Measurements from ENCODE around the gene CAMSAP3. TPM values are rescaled to one million over a fixed set of nuclear protein-coding genes. Genes with fewer than 3 reads are reported as not detected.
"Not testable (repeated sequence)": the region's sequence is repeated elsewhere in the genome, so short reads cannot be mapped to it uniquely, and the experiment has no call there.

Gene CAMSAP3
- total RNA-seq, 1 donor from 2014 or later = 17.0 TPM

DNA sequence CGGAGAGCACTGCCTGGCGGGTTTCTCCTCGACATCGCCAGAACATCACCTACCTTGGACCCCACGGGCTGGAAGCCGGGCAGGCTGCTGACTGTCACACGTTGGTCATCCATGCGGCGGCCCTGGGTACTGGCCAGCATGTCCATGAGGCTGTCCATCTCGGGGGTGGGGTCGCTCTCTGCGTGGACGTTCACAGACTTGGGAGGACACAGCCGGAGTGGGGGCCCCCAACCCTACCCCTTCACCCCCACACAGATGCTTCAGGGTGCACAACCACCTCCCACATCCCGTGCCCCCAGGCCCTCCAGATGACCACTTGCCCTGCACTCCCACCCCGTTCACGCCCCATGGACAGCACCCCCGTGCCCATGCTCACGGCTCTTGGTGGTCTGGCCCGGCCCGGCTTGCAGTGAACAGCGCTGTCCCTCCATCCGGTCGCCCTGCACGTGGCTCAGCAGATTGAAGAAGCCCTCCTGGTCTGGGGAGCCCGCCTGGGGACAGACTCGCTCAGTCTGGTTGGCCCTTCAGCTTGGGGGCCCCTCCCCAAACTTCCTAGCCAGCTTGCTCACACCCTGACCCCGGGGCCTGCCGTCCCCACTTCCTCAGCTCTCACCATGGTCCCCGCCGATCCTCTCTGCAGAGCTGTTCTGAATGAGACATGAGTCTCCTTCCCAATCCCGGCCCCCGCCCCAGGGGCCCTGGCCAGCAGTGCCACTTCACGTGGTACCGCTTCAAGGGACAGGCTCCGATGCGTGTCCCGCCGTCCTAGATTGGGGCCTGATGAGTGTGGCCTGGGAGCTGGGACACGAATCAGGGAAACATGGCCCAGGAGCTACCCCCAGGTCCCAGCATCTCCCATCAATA is 36.9 kb downstream of the CAMSAP3 start:
- no peak for DNase-seq

DNA sequence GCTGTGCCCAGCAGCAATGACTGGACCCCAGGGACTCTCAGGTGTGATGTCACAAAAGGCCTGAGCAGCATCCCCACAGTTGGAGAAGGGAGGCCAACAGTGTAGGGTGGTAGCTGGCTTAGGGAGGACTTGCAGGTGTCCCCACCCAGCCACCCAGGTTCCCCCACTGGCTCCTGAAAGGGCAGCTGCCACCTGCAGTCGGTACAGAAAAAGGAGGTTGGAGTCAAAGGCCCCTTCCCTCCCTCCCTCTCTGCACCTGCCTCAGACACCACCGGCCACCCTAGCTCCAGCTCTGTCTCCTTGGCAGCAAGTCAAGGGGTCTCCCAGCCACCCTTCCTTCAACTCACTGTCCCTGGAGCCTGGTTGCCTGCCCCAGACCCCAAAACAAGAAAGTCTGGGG is 38.0 kb downstream of the CAMSAP3 start, which contains the start of gene PCP2:
PCP2 (minus strand) TSS at position 22 of the 400 bp plus-strand sequence. CDS start 262 bp downstream, outside the sequence.
- no peak for DNase-seq

DNA sequence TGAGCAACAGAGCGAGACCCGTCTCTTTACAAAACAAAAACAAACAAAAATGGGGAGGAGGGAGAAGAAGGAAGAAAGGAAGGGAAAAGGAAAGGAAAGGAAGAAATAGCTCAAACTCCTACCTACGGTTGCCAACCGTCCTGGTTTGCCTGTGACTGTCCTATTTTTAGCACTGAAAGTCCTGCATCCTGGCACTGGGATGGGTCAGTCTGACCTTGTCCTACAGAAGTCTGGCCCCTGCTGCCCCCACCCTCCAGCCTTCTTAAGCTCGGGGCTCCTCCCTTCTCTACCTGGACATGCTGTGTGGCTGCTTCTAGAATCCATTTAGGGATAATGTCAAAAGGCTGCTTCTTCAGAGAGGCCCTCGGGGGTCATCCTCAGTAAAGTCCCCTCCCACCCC is 40.0 kb downstream of the CAMSAP3 start:
- no peak for DNase-seq

DNA sequence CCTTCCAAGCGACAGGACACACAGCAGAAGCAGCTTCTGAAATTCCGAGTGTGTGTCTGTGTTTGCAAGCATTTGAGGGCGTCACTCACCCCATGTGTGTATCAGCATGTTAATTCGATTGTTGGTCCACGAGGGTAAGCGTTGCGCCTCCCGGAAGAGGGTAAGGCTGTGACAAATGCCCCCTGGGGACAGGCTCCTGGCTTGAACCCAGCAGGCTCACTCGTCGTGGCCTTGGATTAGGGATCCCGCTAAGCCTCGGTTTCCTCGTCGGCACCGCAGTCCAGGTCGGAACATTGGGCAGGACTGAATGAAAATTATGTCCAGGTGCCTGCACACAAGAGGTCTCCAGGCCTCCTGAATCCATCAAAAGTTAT is 40.6 kb downstream of the CAMSAP3 start:
- no peak for DNase-seq

DNA sequence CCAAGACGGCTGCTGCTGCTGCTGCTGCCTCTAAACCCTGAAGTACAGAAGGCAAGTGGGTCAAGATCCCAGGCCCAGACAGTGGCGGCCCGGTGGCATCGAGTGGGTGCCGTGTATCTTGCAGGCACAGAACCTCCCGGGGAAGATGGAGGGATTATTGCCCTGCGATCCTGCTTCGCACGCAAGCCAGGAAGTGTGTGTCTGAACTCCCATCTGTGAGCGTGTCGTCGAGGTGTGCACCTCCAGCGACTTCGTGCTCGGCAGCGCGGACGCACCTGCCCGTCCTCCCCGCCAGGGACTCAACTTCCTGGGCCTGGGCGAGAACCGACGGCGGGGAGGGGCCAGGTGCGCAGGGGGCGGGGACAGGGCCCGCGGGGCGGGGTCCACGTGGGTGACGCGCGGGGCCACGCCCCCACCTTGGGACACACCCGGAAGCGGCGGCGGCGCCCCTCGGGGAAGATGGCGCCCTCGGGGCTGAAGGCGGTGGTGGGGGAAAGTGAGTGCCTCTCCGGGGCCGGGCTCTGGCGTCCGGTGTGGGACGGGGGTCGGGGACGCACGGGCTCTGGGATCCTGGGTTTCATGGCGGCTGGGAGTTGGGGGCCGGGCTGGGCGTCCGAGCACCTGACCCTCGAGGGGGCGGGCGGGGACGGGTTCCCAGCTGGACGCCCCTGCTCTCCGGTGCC is 41.2 kb downstream of the CAMSAP3 start, which contains the start of gene STXBP2:
STXBP2 (plus strand) TSS at position 420 of the 683 bp plus-strand sequence; CDS start at position 460, 40 bp downstream.
- DNase-seq = no peak

DNA sequence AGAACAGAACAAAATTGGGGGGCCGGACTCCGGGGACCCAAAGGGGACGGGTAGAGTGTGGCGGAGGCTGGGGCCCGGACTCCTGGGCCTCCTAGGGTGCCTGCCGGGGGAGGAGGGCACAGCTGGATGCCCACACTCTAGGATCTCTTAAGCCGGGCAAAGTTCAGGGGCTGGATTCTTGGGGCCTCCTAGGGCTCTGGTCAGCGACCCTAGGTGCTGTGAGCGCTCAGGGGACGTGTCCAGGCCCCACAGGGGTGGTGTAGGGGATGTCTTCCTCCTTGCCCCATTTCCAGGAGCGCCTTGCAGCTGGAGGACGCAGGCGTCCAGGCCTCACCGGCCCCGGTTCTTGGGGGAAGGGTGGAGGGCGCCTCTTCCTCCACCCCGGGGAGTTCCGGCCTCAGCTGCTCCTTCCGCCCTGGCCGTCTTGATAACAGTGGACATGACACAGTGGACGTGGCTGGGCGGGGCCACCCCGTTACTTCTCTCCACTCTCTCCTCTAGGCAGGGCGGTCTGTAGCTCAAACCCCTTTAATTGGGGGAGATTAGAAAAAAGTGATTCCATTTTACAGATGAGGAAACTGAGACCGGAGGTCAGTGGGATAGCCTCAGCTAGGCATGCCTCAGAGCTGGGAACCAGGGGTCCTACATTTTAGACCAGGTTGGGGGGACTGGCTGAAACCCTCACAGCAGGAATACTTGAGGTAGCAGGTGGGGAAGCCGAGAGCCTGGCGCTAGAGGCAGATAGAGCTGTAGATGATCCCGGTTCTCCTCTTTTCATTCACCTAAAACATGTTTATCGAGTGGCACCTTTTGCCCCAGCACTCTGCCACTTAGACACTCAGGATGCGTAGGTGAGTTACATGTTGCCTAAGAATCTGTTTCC is 42.0 kb downstream of the CAMSAP3 start:
- DNase-seq = no peak

DNA sequence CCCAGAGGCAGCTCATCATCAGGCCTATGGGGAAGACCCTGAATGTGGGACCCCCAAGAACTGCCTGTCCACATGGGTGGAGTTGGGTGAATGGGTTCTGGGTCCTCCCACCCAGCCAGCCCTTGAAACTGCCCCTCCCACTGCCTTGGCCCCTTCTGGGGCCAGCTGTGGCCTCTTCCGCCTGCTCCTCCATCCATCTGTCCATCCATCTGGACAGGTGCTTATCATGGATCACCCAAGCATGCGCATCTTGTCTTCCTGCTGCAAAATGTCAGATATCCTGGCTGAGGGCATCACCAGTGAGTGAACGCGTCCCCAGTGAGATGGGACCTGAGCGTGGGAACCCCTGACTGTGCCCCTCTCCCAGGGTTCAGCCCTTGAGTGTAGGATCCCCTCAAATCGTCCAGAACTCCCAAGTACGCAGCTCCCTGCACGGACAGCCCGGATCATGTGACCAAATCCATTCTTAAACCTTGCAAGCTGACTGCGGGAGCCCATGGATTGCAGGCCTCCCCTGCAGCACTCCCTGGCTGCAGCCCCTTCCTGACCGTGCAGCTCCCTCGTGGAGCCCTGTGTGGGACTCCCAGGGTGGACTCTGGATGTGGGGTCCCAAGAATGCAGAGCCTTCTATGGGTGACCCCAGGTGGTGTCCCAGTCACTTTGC is 43.3 kb downstream of the CAMSAP3 start:
- DNase-seq = no peak

DNA sequence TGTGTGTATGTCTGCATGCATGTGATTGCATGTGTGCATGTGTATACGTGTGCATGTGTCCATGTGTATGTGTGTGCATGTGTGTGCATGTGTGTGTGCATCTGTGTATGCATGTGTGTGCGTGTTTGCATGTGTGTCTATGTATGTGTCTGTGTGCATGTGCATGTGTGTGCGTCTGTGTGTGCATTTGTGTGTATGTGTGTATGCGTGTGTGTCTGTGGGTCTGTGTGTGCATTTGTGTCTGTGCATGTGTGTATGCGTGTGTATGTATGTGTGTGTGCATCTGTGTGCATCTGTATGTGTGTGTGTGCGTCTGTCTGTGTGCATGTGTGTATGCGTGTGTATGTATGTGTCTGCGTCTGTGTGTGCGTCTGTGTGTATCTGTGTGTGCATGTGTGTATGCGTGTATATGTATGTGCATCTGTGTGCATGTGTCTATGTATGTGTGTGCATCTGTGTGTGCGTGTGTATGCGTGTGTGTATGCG is 44.2 kb downstream of the CAMSAP3 start:
- DNase-seq = no peak

DNA sequence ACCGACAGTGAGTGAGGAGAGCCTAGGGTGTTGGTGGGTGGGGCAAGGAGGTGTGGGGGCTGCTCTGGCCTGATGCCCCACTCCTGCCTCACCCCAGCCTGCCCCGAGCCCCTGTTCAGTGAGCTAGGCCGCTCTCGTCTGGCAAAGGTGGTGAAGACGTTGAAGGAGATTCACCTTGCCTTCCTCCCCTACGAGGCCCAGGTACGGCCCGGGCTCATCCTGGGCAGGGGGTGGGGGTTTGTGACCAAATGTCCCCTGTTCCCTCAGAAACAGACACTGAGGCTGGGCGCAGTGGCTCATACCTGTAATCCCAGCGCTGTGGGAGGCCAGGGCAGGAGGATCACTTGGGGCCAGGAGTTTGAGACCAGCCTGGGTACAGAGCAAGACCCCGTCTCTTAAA is 45.1 kb downstream of the CAMSAP3 start:
- DNase-seq = no peak

DNA sequence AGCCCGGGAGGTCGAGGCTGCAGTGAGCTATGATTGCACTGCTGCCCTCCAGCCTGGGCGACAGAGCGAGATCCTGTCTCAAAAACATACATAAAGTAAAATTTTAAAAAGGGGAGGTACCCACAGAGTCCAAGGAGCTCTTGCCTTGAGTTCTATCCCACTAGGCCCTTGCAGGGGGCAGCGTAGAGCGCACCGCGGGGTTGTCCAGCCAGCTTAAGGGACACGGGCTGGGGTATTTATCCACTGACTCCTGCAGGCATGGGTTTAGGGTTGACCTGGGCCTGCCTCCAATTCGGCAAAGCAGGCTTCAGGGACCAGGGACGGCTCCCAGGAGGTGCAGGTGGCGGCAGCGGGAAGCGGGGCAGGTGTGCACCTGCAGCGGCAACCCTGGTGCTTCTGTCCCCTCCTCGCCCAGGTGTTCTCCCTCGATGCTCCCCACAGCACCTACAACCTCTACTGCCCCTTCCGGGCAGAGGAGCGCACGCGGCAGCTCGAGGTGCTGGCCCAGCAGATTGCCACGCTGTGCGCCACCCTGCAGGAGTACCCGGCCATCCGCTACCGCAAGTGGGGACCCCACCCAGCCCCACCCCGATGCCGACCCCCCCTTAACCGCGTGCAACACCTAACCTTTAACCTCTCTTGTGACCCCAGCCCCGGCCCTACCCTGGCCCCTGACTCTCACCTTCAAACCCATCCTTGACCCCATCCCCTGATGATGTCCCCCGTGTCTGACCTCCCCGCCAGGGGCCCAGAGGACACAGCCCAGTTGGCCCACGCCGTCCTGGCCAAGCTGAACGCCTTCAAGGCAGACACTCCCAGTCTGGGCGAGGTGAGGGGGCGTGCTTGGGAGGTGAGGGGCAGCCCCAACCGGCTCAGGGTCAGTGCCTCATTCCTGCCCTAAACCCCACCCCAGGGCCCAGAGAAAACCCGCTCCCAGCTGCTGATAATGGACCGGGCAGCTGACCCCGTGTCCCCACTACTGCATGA is 45.9 kb downstream of the CAMSAP3 start:
- DNase-seq = no peak

DNA sequence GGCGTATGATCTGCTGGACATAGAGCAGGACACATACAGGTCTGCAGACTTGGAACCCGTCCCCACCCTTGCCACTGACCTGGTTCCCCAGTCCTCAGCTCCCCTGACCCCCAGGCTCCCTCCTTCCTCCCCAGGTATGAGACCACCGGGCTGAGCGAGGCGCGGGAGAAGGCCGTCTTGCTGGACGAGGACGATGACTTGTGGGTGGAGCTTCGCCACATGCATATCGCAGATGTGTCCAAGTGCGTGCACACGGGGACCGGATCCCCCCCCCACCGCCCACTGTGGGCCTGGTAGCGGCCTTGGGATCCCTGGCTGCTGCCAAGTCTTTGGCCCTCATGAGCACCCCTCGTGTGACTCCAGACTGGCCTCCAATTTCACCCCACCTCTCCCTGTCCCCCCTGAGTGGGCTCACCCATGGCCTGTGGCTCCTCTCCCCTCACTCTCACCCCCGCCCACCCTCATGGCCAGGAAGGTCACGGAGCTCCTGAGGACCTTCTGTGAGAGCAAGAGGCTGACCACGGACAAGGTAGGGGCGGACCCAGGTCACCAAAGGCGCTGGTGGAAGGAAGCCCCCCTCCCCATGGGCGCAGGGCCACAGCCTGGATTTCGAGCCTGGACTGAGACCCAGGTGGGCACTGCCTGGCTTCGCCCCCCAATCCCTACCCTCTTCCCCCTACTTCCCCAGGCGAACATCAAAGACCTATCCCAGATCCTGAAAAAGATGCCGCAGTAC is 46.8 kb downstream of the CAMSAP3 start:
- no peak for DNase-seq

DNA sequence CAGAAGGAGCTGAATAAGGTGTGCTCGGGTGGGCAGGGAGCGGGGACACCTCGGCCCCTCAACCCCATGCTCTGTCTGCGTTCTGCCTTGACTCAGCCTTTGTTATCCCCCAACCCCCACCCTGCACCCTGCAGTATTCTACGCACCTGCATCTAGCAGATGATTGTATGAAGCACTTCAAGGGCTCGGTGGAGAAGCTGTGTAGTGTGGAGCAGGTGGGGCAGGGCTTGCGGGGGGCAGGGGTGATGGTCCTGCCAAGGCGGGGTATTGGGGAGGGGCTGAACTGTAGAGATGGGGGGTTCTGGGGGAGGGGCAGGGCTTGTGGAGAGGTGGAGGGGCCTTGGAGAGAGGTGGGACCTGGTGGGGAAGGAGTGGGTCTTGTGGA is 47.4 kb downstream of the CAMSAP3 start:
- DNase-seq = no peak

DNA sequence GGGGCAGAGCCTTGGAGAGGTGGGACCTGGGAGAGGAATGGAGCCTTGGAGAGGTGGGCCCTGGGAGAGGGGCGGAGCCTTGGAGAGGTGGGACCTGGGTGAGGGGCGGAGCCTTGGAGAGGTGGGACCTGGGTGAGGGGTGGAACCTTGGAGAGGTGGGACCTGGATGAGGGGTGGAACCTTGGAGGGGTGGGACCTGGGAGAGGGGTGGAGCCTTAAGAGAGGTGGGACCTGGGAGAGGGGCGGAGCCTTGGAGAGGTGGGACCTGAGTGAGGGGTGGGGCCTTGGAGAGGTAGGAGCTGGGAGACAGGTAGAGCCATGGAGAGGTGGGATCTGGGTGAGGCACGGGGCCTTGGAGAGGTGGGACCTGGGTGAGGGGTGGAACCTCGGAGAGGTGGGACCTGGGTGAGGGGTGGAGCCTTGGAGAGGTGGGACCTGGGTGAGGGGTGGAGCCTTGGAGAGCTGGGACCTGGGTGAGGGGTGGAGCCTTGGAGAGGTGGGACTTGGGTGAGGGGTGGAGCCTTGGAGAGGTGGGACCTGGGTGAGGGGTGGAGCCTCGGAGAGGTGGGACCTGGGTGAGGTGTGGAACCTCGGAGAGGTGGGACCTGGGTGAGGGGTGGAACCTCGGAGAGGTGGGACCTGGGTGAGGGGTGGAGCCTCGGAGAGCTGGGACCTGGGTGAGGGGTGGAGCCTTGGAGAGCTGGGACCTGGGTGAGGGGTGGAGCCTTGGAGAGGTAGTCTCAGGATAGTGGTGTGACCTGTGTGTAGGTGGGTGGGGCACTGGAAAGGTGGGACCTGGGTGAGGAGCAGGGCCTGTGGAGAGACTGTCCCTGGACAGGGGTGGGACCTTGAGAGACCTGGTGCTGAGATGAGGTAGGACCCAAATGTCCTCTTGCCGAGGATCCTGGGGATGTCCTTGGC is 48.2 kb downstream of the CAMSAP3 start:
- DNase-seq = not testable (repeated sequence)

DNA sequence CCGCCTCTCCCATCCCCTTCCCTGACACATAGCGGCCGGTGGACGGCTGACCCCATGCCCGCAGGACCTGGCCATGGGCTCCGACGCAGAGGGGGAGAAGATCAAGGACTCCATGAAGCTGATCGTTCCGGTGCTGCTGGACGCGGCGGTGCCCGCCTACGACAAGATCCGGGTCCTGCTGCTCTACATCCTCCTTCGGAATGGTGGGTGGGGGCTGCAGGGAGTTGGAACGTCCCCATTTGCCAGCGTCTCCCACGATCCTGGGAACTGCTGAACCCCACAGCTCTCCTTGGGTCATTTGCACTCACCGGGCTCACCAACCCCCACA is 48.9 kb downstream of the CAMSAP3 start:
- DNase-seq = no peak

DNA sequence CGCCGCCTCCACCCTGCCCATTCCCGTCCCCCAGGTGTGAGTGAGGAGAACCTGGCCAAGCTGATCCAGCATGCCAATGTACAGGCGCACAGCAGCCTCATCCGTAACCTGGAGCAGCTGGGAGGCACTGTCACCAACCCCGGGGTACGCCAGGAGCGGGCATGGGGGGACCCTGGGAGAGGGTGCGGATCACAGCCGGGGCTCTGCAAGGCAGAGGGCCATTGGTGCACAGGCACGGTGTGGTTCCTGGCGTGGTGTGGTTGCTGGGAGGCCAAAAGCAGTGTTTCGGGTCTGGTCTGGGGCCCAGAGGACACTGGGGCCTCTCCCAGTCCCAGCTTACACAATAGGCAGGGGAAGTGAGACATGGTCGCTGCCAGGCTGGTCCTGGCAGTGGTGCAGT is 49.5 kb downstream of the CAMSAP3 start:
- DNase-seq = no peak

DNA sequence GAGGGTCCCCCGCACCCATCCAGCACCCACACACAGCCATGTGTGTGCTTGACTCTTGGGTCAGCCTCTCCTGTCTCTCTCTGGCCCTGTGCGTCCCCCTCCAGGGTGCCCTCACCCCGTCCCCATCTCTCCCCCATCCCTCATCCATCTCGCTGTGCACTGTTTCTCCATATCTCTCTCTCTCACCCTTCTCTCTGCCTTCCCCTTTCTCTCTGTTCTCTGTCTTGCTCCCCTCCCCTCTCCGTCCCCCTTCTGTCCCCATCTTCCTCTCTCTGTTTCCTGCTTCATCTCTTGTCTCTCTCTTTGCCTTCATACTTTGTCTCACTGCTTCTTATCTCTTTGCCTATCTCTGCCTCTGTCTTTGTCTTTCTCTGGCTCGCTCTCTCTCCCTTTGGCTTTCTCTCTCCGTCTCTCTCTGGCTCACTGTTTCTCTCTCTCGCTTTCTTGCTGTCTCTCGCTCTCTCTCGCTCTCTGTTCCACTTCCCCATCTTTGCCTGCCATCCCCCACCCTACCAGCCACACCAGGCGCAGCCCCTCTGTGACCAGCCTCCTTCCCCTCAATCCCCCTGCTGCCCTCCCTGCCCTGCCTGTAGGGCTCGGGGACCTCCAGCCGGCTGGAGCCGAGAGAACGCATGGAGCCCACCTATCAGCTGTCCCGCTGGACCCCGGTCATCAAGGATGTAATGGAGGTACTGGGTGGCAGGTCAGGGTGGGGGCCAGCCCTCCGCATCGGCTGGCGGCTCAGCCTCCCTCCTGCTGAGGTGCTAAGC is 50.2 kb downstream of the CAMSAP3 start:
- no peak for DNase-seq

DNA sequence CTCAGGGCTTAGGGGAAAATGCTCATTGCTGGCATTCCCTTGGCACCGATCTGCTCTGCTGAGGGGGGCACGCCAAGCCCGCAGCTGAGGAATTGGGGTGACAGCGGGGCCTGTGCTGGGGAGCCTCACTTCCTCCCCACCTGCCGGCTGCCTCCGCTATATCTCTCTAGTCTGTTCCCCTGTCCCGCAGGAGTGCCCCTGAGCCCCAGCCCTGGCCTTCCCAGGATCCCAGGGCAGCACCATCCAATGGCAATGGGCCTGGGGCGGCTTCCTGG is 50.7 kb downstream of the CAMSAP3 start:
- DNase-seq = no peak

DNA sequence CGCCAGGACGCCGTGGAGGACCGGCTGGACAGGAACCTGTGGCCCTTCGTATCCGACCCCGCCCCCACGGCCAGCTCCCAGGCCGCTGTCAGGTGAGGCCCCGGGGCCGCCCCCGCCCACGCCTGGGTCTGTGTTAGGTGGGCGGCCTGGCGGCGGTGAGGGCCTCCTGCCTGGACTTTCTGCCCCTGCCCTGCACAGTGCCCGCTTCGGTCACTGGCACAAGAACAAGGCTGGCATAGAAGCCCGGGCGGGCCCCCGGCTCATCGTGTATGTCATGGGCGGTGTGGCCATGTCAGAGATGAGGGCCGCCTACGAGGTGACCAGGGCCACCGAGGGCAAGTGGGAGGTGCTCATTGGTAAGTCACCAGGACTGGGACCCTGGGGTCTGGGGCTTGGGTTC is 51.5 kb downstream of the CAMSAP3 start:
- DNase-seq = no peak
